GM12878 (cell line): ENCODE measurements around the gene SERPINB8.

Source experiments
- CTCF ChIP-seq, 3 experiments: IDR thresholded peaks in 2 of 3; conservative IDR thresholded peaks in 1 of 3; 2 replicates each; pipeline ENCODE4 v1.5.1; 2011; ENCODE audit warnings: low read depth in 3 of 3, low read length in 3 of 3, mild to moderate bottlenecking in 3 of 3, control low read depth in 2 of 3, moderate library complexity in 2 of 3, inconsistent platforms in 1 of 3, mixed read lengths in 1 of 3; ENCODE audit not compliant: control insufficient read depth in 2 of 3, insufficient read depth in 1 of 3; ENCODE audit errors: extremely low read depth in 1 of 3
- SMAD1 ChIP-seq: fragments of 450-650 bp; IDR thresholded peaks from 2 replicates; pipeline ENCODE4 v1.6.1; 2018; ENCODE audit warnings: mild to moderate bottlenecking, low read depth; ENCODE audit not compliant: partially characterized antibody
- TAF1 ChIP-seq: IDR thresholded peaks from 2 replicates; pipeline ENCODE4 v1.6.1; 2011; ENCODE audit warnings: mild to moderate bottlenecking, low read depth, low read length, borderline replicate concordance
- YBX1 ChIP-seq: fragments of 450-650 bp; IDR thresholded peaks from 2 replicates; pipeline ENCODE4 v1.6.1; 2016; ENCODE audit warnings: antibody characterized with exemption
- ZNF274 ChIP-seq: IDR thresholded peaks from one replicate; pipeline ENCODE4 v1.8.0; 2011; ENCODE audit not compliant: insufficient read length, insufficient read depth
- ZNF384 ChIP-seq: IDR thresholded peaks from 2 replicates; pipeline ENCODE4 v1.6.1; 2012; ENCODE audit warnings: low read depth, mild to moderate bottlenecking, low read length, improper control_type of control experiment, borderline replicate concordance

- TF ChIP-seq SMAD1, result no peak
- no peak for TF ChIP-seq CTCF (IDR thresholded peaks at IDR 0.05 in 2 of 3, conservative IDR thresholded peaks at IDR 0.05 in 1 of 3; ENCODE audit: control insufficient read depth in 2 of 3, extremely low read depth in 1 of 3, insufficient read depth in 1 of 3, low read depth in 3 of 3, low read length in 3 of 3)
- no peak for TF ChIP-seq YBX1
- TF ChIP-seq ZNF384, result no peak
- TF ChIP-seq TAF1, result no peak
- TF ChIP-seq ZNF274, result no peak
Observed at GRCh38 chr18:64027931-64028695, 58.2 kb downstream of the SERPINB8 start.
